Right kidney (tissue), 9 donors: ENCODE measurements around the gene WDR3.
"Not testable (repeated sequence)": the region's sequence is repeated elsewhere in the genome, so short reads cannot be mapped to it uniquely, and the experiment has no call there.

Experiments used
- DNase-seq: peaks from one replicate; pipeline ENCODE4 v3.0.0-alpha.2; 2016
- long read RNA-seq, 8 donors: transcript quantifications; one replicate each; lab custom pipeline, GENCODE V29; 2026

WDR3 gene
- long read RNA-seq, donor 1, full-length matches to known transcripts = 3 of 3 reads
- long read RNA-seq, donor 1, partial matches to known transcripts = 0 of 3 reads
- long read RNA-seq, donor 1, other reads (novel, unspliced or antisense) = 0 of 3 reads
- long read RNA-seq, donor 2 = 0 reads
- long read RNA-seq, donor 3, full-length matches to known transcripts = 1 of 1 reads
- long read RNA-seq, donor 3, partial matches to known transcripts = 0 of 1 reads
- long read RNA-seq, donor 3, other reads (novel, unspliced or antisense) = 0 of 1 reads
- long read RNA-seq, donor 4 = 0 reads
- long read RNA-seq, donor 5, full-length matches to known transcripts = 6 of 6 reads
- long read RNA-seq, donor 5, partial matches to known transcripts = 0 of 6 reads
- long read RNA-seq, donor 5, other reads (novel, unspliced or antisense) = 0 of 6 reads
- long read RNA-seq, donor 6, full-length matches to known transcripts = 2 of 9 reads
- long read RNA-seq, donor 6, partial matches to known transcripts = 7 of 9 reads
- long read RNA-seq, donor 6, other reads (novel, unspliced or antisense) = 0 of 9 reads
- long read RNA-seq, donor 7, full-length matches to known transcripts = 4 of 13 reads
- long read RNA-seq, donor 7, partial matches to known transcripts = 9 of 13 reads
- long read RNA-seq, donor 7, other reads (novel, unspliced or antisense) = 0 of 13 reads
- long read RNA-seq, donor 8, full-length matches to known transcripts = 3 of 11 reads
- long read RNA-seq, donor 8, partial matches to known transcripts = 8 of 11 reads
- long read RNA-seq, donor 8, other reads (novel, unspliced or antisense) = 0 of 11 reads

DNA sequence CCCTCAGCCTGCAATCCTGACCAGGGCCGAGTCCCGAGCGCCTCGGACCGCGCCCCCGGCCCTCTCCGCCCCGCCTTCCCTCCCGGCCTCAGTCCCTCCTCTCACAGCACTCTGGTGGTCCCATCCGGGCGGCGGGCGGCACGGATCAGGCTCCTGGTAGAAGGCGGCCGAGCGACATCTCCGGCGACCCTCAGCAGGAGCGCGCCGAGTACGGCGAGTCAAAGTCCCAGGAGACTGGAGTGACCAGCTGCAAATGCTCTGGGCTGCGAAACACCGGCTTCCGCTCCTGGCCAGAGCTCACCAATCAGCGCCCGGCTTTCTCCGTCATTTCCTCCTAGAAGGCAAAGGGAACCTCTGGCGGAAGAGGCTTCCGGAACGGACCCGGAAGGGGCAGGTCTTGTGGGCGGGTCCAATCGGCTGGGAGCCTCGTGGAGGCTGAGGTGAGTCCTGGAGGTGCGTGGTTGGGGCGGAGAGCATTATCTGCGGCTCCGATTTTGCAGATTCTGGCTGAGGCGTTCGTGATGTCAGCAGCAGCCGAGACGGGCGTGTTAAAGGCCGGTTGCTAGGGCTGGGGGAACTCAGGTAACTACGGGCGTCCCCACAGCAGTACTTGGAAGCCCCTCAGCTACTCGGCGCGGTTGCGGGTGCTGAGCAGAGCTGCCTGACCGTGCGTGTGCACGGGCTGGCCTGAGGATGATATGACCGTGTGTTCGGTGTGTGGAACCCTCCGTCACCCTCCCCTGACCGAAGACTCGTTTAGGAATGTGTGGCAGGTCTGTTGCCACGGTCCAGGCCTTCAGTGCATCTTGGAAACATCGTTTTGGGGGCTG is at the start of gene WDR3, which contains the start of gene GDAP2:
WDR3 (plus strand) TSS at position 397 of the 830 bp plus-strand sequence. CDS start 3,581 bp downstream, outside the sequence.
GDAP2 (minus strand) TSS at position 279 of the 830 bp plus-strand sequence. CDS start 9,264 bp downstream, outside the sequence.
- DNase-seq = peak; percentile 90

DNA sequence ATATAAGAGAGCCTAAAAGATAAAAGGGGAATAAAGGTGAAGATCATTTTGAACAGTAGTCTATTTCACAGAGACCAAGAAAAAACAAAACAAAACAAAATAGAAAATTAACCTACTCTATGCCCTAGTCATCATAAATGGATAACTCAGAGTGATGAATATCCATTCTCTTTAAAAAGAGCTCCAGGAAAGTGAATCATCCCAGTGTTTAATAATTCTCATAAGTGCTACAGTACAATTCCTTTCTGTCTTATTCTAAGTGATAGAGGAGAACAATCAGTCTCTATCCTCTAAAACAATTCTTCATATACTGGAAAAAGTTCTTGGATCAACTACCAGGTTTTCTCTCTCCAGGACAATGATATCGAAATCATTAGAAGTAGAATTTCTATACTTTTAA is 45.9 kb upstream of the WDR3 start:
- DNase-seq = no peak

DNA sequence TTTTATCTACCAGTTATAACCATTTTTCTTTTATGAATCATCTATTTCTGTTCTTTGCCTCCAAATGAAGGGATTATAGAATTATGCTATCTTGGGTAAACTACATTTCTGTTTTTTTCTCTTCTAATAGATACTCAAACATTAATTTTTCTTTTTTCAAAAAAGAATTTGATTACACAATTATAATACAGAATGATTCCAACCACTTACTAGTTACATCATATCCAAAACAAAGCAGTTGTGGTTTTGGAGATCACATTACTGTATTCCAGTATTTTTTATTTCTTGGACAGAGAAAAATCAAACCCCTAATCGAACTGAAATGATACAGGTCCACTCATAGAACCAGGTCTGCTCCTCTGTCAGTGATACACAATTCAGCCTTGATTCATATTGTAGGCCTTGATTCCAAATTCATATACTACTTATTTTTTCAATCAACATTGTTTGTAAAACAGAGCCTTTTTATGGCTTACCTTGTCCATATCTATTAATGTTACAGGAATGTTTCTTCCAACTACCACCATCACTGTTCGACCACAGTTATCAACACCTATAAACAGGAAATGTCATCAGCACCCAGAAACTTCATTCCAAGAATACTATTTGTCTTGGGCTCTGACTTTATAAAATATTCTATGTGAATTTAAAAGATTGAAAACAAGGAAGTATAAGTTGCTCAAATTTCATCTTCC is 43.3 kb upstream of the WDR3 start:
- no peak for DNase-seq

- no peak for DNase-seq
Measured at GRCh38 chr1:117890452-117890851, 39.1 kb upstream of the WDR3 start.

DNA sequence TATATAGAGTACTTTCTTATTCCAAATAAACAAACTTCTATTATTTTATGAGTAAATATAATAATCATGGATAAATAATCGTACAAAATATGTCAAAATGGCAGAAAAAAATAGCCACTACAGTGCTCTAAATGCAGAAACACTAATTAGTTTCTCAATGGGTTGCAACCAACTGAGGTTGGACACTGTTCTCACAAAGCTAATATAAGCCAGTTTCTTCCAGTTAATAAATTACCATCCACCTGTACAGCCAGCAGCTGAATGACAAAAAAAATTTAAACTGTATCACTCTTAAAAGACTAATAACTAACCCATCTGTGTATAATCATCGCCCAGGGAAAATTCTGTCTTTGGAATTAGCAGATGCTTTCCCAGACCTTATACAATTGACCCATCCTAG is 37.0 kb upstream of the WDR3 start:
- DNase-seq = no peak

DNA sequence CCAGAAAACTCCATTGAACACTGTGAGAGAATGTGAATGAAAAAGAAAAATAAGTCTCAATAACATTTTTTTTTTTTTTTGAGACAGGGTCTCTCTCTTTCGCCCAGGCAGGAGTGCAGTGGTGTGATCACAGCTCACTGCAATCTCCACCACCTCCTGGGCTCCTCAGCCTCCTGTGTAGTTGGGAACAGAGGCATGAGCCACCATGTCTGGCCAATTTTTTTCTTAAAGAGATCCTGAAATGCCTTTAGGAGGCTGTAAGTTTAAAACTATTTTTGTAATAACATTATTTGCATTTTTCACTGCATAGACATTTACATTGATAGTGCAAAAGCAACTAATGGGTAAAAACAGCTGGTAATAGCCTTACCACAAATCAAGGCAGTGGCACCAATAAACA is 35.5 kb upstream of the WDR3 start:
- DNase-seq = no peak

DNA sequence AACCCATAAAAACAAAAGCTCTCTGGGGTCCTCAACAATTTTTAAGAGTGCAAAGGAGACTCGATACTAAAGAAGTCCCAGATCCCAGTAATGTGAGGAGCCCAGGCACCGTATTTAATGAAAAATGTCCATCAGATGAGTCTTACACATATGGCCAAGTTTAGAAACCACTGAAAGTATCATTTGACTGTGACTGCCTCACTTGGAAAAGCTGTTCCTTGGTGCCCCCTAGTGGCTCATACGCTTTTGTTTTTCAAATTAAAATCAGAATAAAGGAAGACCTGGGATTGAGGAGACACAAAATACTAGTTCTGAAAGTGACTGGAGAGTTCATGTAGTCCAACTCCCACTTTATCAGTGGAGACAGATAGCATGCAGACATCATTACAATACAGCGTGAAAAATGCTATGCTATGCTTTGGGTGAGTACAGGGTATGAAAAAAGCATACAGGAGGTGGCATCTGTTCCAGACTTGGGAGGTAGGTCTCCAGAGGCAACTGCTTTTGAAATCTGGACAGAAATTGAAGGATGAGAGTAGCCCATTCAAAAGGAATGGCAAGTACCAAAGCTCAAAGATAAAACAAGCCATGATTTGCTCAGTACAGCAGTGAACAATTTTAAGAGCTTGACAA is 33.9 kb upstream of the WDR3 start:
- DNase-seq = peak; percentile 5

- DNase-seq = no peak
Measured at GRCh38 chr1:117897551-117897950, 32.0 kb upstream of the WDR3 start.

DNA sequence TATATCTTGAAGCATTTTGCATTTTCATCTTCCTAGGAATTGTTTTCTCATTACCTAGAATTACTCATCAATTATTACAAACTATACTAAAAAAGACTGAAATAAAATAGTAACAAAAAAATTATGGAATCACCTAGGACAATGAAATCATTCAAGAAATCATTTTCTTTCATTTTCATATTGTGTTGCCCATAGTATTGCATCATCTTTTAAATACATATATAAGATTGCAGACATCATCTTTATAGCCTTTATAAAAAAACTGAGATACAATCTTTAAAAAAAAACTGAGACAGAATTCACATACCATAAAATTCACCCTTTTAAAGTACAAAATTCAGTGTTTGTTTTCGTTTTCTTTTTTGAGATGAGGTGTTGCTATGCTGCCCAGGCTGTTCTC is 29.7 kb upstream of the WDR3 start:
- DNase-seq = no peak

DNA sequence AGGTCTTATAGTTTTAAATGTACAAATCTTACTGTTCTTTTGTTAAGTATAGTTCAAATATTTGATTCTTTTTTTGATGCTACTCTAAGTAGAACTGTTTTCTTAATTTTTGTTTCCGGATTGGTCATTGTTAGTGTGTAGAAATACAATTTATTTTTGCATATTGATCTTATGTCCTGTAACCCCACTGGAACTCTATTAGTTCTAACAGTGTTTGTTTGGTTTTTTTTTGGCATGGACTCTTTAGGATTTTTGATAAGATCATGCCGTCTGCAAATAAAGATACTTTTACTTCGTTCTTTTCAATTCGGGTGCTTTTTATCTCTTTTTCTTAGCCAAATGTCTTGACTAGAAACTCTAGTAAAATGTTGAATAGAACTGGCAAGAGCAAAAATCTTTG is 26.6 kb upstream of the WDR3 start:
- no peak for DNase-seq

DNA sequence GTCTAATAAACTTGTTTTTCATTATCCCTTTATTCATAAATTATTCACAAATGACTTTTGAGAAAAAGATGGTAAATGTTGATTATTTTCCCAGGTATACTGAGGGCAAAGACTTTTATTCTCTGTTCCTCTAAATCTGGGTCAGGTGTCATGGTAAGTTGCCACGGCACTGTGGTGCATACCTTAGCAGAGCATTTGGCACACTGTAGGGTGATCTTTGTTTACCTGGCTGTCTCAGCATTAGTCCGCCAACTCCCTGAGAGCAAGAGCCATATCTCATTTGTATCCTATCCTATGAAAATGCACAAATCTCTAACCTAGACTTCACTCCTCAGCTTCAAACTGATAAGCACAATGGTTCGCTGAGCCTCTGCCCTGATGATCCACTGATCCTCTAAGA is 25.1 kb upstream of the WDR3 start:
- no peak for DNase-seq

DNA sequence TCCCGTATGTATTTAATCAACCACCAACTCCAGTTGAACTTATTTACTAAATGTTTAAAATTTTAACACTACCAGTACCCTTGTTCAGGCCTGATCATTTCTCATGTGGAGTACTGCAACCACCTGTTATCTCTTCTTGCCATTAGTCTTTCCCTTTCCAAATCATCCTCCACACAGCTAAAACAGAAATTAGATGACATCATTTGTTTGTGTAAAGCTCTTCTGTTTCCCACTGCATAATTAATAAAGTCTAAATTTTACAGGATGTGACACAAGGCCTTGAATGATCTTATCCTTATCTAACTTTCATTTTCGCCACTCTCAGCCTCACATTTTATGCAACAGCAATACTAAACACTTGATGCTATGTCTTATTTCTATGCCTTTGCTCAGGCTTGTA is 24.5 kb upstream of the WDR3 start:
- no peak for DNase-seq

- no peak for DNase-seq
Measured at GRCh38 chr1:117911051-117911450, 18.5 kb upstream of the WDR3 start.

- DNase-seq = no peak
Measured at GRCh38 chr1:117919376-117919775, 10.2 kb upstream of the WDR3 start.

- DNase-seq = no peak
Measured at GRCh38 chr1:117921991-117922390, 7.5 kb upstream of the WDR3 start.

DNA sequence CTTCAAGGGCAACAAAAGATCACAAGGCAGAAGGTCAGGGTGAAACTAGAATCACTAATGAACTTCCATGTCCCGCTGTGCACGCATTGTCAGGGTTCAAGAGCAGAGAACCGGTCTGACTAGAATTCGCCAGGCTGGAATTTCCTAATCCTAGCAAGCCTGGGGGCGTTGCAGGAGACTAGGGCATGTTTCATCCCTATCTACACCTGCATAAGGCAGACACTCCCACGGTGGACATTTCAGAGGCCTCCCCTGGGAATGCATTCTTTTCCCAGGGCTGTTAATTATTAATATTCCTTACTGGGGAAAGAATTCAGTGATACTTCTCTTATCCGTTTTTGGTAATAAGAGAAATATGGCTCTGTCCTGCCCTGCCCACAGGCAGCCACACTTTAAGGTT is 6.8 kb upstream of the WDR3 start:
- DNase-seq = not testable (repeated sequence)

DNA sequence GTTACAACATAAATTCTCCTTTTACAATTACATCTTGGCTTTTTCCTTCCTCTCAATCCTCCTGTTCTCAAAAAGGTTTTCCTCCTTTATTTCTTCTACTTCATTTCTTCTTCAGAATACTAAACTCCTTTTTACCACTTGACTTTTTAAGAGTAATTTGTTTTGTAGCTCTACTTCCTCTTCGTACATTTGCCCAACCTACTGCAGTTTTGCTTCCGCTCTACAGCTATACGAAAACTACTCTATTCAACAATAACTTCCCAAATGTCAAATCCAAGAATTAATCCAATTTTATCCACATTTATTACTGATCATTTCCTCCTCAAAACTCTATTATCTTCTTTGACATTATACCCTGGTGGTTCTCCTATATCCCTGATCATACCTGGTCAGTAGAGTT is 3.6 kb upstream of the WDR3 start:
- DNase-seq = no peak

DNA sequence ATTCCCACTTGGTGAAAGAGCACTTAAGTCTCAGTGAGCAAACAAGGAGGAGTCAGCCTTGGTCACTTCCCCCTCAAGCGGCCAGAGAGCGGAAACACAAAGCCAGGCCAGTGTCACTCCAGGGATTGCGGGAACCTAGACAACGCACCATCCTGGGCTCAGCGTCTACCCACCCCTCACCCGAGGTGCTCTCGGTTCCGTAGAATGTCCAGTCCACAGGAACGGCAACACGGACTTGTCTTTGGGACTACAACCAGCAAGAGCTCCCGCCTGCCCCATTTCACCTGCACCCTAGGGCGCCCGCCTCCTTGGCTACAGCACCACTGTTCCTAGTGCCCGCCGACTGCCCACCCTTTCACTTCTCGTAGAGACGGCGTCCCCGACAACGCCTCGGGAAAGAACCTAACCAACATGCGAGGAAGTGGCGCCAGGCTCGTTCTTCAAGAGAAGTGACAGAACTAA is 627 bp upstream of the WDR3 start:
- no peak for DNase-seq

- no peak for DNase-seq
Measured at GRCh38 chr1:117930173-117930447, 571 bp downstream of the WDR3 start.

DNA sequence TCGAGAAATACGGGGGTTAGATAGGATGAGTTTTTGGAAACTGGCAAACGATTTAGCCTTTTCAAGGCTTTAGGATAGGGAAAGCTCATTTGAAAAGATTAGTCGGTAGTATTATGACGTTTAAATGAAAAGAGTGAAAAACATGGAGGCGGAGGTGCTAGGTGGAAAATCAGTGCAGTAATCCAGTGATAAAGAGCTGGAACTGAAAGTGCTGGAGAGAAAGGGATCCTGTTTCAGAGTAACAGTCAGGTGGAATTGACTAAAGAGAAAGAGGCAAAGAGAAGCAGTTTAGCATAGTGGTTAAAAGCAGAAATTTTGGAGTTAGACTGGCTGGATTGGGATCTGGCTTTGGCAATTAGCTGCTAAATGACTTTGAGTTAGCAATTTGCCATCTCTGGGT is 945 bp downstream of the WDR3 start:
- DNase-seq = peak; percentile 2

GRCh38 chr1:117932576-117932975 is 3.0 kb downstream of the WDR3 start:
- DNase-seq = no peak

DNA sequence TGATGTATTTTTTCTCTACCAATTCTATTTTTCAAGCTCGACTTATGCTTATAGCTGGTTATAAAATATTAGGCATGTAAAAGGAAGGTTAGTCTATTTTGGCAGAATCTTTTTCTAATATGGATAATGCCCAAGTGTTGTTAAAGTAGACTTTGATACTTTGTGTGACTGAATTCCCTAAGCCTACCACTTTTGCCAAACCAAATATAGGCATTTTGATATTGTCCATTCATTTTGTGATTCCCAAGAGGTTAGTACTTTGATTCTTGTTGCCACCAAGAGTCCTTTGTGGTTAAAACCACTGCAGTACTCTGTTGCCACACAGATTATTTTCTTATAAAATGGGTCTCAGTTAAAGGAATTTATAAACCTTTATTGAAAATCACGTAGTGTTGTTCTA is 4.2 kb downstream of the WDR3 start:
- no peak for DNase-seq
